Measurements from ENCODE around the gene TMEM125.
A peak's percentile ranks its signal among the peaks of the same experiment; 100 is the strongest.

Gene TMEM125

DNA sequence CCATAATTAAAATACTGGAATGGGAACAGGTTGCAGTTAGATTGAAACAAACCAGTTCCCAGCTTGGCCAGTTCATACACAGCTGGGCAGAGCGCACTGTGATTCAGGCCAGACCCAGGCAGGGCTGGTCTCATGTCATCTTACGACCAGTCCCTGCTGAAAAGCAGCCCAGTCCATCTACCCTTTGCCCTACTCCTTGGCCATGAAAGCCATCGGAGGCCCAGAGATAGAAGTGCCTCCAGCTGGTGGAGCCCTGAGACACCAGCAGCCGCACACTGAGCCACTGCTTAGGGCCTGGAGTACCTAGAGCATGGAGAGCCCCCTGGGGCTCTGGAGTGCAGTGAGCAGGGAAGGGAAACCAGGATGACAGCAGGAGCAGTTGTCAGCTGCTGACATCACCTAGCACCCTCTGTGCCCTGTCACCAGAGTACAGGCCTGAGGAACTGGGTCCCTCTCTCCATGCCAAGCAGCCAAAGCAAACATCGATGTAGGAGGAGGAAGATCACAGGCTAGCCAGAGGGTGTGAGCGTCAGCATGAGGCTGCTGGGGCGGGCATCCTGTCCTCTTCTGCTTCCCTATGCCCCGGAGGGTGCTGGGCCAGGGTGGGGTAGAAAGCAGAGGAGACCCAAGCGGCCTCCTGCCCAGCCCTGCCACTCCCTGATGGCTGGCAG, 34.2 kb upstream of the TMEM125 start:
- no peak for DNase-seq (ENCODE audit: low spot score)
- TF ChIP-seq, protein P1, sequence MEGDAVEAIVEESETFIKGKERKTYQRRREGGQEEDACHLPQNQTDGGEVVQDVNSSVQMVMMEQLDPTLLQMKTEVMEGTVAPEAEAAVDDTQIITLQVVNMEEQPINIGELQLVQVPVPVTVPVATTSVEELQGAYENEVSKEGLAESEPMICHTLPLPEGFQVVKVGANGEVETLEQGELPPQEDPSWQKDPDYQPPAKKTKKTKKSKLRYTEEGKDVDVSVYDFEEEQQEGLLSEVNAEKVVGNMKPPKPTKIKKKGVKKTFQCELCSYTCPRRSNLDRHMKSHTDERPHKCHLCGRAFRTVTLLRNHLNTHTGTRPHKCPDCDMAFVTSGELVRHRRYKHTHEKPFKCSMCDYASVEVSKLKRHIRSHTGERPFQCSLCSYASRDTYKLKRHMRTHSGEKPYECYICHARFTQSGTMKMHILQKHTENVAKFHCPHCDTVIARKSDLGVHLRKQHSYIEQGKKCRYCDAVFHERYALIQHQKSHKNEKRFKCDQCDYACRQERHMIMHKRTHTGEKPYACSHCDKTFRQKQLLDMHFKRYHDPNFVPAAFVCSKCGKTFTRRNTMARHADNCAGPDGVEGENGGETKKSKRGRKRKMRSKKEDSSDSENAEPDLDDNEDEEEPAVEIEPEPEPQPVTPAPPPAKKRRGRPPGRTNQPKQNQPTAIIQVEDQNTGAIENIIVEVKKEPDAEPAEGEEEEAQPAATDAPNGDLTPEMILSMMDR (IDR thresholded peaks at IDR 0.05; ENCODE audit: borderline replicate concordance, control extremely low read depth, extremely low read depth, insufficient read depth, missing control alignments) = no peak

DNA sequence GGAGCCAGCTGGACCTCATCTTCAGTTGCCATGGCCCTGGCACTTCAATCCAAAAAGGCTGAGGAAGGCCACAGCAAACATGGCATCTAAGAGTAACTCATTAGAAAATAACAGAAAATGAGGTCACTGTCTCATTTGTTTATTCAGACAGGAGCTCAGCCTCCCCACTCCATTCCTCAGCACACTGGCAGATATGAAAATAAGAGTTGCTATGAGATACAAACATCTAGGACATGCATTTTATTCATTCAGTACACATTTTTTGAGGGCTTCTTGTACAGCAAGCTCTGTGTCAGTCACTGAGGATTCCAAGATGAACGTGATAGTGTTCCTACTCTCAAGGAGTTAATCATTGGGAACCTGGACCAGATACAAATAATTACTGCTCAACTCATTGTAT, 32.7 kb upstream of the TMEM125 start:
- TF ChIP-seq, protein P1 (IDR thresholded peaks at IDR 0.05; ENCODE audit: borderline replicate concordance, control extremely low read depth, extremely low read depth, insufficient read depth, missing control alignments) = no peak
- no peak for DNase-seq (ENCODE audit: low spot score)
- in situ Hi-C loops (cut with MboI; ENCODE audit: low sequenced_read_pairs, unreplicated experiment) = loop anchor here (25.0 kb wide), 2 partner anchors 125 to 700 kb away; partner anchors contain the start of genes ARTN, CDC20, ELOVL1 and IPO13

More for the DNA sequence above, 34.2 kb upstream of the TMEM125 start:
- in situ Hi-C loops (cut with MboI; ENCODE audit: low sequenced_read_pairs, unreplicated experiment) = loop anchor here (25.0 kb wide), 2 partner anchors 127 to 702 kb away; partner anchors contain the start of genes ARTN, CDC20, ELOVL1 and IPO13

DNA sequence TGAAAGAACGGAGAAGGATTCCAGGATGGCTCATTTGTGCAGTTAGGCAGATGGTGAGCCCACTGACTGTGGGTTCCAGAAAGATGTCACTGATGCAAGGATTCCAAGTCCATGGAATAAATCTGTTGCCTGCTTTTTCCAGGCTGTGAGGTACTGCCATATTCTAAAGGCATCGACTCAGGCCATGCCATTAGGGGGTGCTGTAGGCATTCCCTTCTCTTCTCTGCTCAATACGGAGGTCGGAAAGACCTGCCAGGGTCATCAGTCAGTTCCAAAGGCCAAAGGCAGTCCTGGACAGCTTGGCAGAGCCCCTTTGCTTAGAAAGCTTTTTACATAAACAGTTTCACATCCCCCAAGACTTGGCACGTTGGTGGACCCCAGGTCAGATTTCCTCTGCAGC, 31.7 kb upstream of the TMEM125 start:
- TF ChIP-seq, protein P1 (IDR thresholded peaks at IDR 0.05; ENCODE audit: borderline replicate concordance, control extremely low read depth, extremely low read depth, insufficient read depth, missing control alignments) = peak; percentile 66
- DNase-seq (ENCODE audit: low spot score) = peak; percentile 67
- in situ Hi-C loops (cut with MboI; ENCODE audit: low sequenced_read_pairs, unreplicated experiment) = loop anchor here (25.0 kb wide), 2 partner anchors 124 to 699 kb away; partner anchors contain the start of genes ARTN, CDC20, ELOVL1 and IPO13

DNA sequence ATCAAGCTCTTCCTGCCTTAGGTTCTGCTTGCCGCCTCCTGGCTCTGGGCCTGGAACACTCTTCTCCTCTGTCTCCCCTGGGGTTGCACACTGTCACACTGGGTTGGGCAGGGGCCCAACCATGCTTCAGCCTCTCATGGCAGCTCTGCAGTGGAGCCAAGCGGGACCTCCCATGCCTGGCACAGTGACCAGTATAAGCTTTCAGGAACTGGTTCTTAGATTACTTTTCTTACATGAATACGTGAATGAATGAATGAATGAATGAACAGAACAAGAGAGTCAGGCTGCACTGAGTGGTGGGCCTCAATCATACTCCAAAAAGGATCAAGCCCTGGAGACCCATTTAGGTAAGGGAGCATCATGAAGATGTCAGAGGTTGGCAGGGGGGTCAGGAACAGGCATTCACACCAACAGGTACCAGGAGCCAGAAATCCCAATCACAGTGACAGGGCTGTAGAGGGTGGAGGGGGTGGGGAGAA, 30.8 kb upstream of the TMEM125 start:
- TF ChIP-seq, protein P1 (IDR thresholded peaks at IDR 0.05; ENCODE audit: borderline replicate concordance, control extremely low read depth, extremely low read depth, insufficient read depth, missing control alignments) = no peak
- DNase-seq (ENCODE audit: low spot score) = no peak
- in situ Hi-C loops (cut with MboI; ENCODE audit: low sequenced_read_pairs, unreplicated experiment) = loop anchor here (25.0 kb wide), 2 partner anchors 123 to 698 kb away; partner anchors contain the start of genes ARTN, CDC20, ELOVL1 and IPO13

DNA sequence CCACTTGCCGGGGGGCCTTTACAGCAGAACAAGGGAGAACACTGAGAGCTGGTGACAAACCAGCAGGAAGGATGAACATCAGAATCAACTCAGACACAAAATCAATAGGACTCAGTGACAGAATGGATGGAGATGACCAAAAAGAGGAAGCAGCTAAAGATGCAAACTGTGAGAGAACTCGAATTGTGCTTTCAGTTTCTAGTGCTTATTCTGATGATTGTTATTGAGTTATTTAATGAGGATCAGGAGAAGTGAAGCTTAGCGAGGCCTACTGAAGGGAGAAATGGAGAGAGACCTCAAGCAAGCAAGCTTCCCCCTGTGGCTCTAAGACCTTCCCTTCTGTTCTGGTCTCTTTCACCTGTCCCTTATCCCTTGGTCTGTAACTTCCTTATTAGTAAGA, 30.3 kb upstream of the TMEM125 start:
- TF ChIP-seq, protein P1 (IDR thresholded peaks at IDR 0.05; ENCODE audit: borderline replicate concordance, control extremely low read depth, extremely low read depth, insufficient read depth, missing control alignments) = no peak
- in situ Hi-C loops (cut with MboI; ENCODE audit: low sequenced_read_pairs, unreplicated experiment) = loop anchor here (25.0 kb wide), 2 partner anchors 123 to 698 kb away; partner anchors contain the start of genes ARTN, CDC20, ELOVL1 and IPO13
- peak; percentile 85 for DNase-seq (ENCODE audit: low spot score)

DNA sequence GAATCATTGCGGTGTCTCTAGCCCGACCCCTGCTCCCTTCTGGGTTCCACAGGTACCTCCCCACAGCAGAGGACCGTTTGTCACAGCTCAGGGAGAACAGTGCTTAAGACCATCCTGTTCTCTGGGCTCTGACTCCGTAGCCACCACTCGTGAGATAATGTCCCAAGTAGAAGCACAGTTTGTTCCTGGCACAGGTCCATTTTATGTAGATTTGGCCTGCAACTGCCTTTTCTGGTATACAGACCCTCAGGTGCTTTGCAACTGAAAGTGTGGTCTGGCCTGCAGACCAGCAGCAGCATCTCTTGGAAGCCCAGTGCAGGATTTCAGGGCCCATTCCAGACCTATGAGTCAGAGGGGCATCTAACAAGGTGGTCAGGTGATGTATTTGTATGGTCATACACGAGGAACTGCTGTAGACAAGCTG, 28.4 kb upstream of the TMEM125 start:
- DNase-seq (ENCODE audit: low spot score) = no peak
- TF ChIP-seq, protein P1 (IDR thresholded peaks at IDR 0.05; ENCODE audit: borderline replicate concordance, control extremely low read depth, extremely low read depth, insufficient read depth, missing control alignments) = no peak
- in situ Hi-C loops (cut with MboI; ENCODE audit: low sequenced_read_pairs, unreplicated experiment) = loop anchor here (25.0 kb wide), 2 partner anchors 121 to 696 kb away; partner anchors contain the start of genes ARTN, CDC20, ELOVL1 and IPO13

All from GM13976 (cell line).